ENCODE measurements around the gene TRAF2.

The TRAF2 gene

GRCh38 chr9:136848393-136849037 lies 37.8 kb upstream of the TRAF2 start:
- Histone ChIP-seq H3K9me3 (ENCODE audit: control insufficient read depth, low read length) (peaks cover 6% of the 10 kb centered on the region), H3K4me1 (ENCODE audit: control insufficient read depth, insufficient read depth, low read length, poor library complexity, severe bottlenecking) (peaks cover 9% of the 10 kb centered on the region), H3K27ac (ENCODE audit: low read depth, low read length, severe bottlenecking) (peak overlapping the region; percentile 86), H3K4me3 (ENCODE audit: extremely low read depth, insufficient read depth, low read length, poor library complexity, severe bottlenecking) (peak overlapping the region; percentile 81), H3K36me3 (ENCODE audit: control insufficient read depth, insufficient read depth, low read length) (peaks cover 32% of the 10 kb centered on the region)
- 0 to 2% methylated on average over 31 to 37 of the region's 53 CpGs for WGBS, 2 experiments (ENCODE audit: insufficient coverage in 2 of 2)

- H3K27ac ChIP-seq (ENCODE audit: low read depth, low read length, severe bottlenecking) = peak within 1 kb of the TSS; percentile 86
- H3K4me1 ChIP-seq (ENCODE audit: control insufficient read depth, insufficient read depth, low read length, poor library complexity, severe bottlenecking) = peaks cover 8% of the 10 kb centered on the region
- H3K9me3 ChIP-seq (ENCODE audit: control insufficient read depth, low read length) = peaks cover 6% of the 10 kb centered on the region
- 1% methylated on average over 56 to 59 of the region's 77 CpGs for WGBS, 2 experiments (ENCODE audit: insufficient coverage in 2 of 2)
- peak within 1 kb of the TSS; percentile 81 for H3K4me3 ChIP-seq (ENCODE audit: extremely low read depth, insufficient read depth, low read length, poor library complexity, severe bottlenecking)
- peaks cover 32% of the 10 kb centered on the region for H3K36me3 ChIP-seq (ENCODE audit: control insufficient read depth, insufficient read depth, low read length)
Measured at GRCh38 chr9:136849038-136849959, 37.0 kb upstream of the TRAF2 start, which contains the start of gene PHPT1. PHPT1 (plus strand) TSS chr9:136849409; CDS start chr9:136849431, 22 bp downstream.

DNA sequence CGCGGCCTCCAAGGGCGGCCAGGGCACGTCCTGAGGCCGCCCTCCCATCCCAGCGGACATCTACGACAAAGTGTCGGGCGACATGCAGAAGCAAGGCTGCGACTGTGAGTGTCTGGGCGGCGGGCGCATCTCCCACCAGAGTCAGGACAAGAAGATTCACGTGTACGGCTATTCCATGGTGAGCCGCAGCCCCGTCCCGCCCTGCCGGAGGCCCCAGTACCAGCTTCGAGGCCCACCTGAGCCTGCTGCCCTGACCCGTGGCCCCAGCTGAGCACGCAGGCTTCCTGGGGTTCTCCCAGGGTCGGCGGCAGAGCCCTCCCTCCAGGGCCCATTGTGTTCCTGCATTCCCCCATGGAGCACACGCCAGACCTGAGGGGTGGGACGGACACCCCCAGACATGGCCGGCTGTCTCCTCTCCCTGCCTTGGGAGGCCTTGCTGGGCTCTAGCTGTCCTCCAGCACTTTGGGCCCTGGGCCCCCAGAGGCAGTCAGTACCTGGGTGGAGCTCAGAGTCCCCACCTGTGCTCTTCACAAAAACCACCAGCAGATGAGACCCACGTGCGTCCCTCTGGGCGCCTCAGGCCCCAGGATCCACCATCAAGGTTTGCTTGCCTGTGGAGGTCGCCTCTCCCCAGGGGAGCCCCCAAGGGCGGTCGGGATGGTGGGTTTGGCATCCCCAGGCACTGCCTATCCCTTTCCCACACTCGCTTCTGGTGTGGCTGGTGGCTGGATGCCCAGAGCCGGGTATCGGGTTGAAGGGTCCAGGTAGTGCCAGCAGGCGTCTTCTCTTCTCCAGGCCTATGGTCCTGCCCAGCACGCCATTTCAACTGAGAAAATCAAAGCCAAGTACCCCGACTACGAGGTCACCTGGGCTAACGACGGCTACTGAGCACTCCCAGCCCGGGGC lies 36.1 kb upstream of the TRAF2 start:
- peak overlapping the region; percentile 81 for H3K4me3 ChIP-seq (ENCODE audit: extremely low read depth, insufficient read depth, low read length, poor library complexity, severe bottlenecking)
- H3K4me1 ChIP-seq (ENCODE audit: control insufficient read depth, insufficient read depth, low read length, poor library complexity, severe bottlenecking) = peaks cover 8% of the 10 kb centered on the region
- peaks cover 30% of the 10 kb centered on the region for H3K36me3 ChIP-seq (ENCODE audit: control insufficient read depth, insufficient read depth, low read length)
- H3K9me3 ChIP-seq (ENCODE audit: control insufficient read depth, low read length) = peaks cover 5% of the 10 kb centered on the region
- WGBS, 2 experiments (ENCODE audit: insufficient coverage in 2 of 2) = 70% methylated on average over 41 to 42 of the region's 43 CpGs
- H3K27ac ChIP-seq (ENCODE audit: low read depth, low read length, severe bottlenecking) = peak overlapping the region; percentile 29

DNA sequence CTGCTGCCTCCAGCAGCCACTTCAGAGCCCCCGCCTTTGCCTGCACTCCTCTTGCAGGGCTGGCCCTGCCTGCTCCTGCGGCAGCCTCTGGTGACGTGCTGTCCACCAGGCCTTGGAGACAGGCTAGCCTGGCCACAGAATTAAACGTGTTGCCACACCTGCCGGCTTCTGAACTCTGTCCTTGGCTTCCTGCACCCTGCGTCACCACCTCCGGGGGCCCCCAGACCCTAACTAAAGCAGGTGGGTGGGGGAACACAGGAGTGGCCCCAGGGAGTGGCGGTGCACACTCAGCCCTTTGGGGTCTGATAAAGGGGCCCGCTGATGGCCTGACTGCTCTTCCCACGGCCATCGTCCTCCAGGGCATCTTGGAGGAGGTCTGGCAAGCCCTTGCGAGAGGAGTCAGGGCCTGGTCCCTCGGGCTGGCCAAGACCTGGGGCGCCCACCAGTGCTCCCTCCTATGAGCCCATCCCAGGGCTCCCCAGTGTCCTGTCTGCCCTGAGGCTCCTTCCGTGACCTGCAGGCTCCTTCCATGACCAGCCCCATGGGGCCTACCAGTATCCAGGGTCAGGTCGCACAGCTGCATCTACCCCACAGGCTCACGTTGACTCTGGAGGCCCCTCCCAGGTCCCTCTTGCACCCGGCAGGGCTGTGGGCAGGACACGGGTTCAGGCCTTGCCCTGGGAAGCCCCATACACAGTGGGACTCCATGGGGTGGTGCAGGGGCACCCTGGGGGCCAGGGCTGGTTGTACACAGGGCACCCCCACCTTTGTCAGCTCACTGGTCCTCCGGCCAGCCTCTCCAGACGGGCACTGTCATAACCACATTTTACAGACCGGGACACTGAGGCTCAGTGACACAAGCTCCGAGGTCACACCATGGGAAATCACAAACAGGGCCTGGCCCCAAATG lies 35.2 kb upstream of the TRAF2 start:
- Histone ChIP-seq H3K9me3 (ENCODE audit: control insufficient read depth, low read length) (no peaks in the 10 kb centered on the region), H3K4me1 (ENCODE audit: control insufficient read depth, insufficient read depth, low read length, poor library complexity, severe bottlenecking) (peaks cover 8% of the 10 kb centered on the region), H3K4me3 (ENCODE audit: extremely low read depth, insufficient read depth, low read length, poor library complexity, severe bottlenecking) (no peak overlapping the region), H3K36me3 (ENCODE audit: control insufficient read depth, insufficient read depth, low read length) (peaks cover 29% of the 10 kb centered on the region), H3K27ac (ENCODE audit: low read depth, low read length, severe bottlenecking) (no peak overlapping the region)
- WGBS, 2 experiments (ENCODE audit: insufficient coverage in 2 of 2) = 90 to 98% methylated on average over 22 to 23 of the region's 23 CpGs

DNA sequence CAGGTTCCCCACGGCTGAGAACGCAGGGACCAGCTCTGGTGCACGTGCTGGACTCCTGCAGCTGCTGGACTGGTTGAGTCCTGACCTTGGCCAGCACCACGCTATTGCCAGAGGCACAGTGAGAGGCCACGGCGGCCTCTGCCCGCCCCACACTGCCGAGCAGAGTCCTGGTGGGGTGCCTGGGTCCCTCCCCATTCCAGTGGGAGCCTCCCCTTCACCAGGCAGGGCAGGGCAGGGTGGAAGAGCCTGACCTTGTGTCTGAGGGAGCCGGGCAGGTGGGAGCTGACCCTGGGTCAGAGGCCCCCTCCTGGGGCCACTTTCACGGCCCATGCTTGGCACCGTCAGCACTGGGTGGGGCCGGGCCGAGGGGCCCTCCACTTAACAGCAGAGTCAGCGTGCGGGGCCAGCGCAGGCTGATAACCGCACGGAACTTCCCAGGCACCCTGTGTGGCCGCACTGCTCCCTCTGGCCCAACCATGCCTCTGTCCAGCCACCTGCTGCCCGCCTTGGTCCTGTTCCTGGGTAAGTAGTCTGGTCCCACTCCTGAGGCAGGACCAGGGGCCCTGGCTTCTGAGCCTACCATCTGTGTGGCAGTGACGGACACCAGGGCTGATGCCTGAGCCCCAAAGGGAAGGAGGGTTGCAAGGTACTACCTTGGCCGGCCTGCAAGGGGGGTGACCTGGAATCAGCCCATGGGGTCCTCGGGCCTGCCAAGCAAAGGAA lies 34.2 kb upstream of the TRAF2 start, which contains the start of gene MAMDC4:
MAMDC4 (plus strand) TSS at position 406 of the 723 bp plus-strand sequence; CDS start at position 477, 71 bp downstream.
- Histone ChIP-seq H3K27ac (ENCODE audit: low read depth, low read length, severe bottlenecking) (no peak within 1 kb of the TSS), H3K4me1 (ENCODE audit: control insufficient read depth, insufficient read depth, low read length, poor library complexity, severe bottlenecking) (peaks cover 8% of the 10 kb centered on the region), H3K4me3 (ENCODE audit: extremely low read depth, insufficient read depth, low read length, poor library complexity, severe bottlenecking) (no peak within 1 kb of the TSS), H3K9me3 (ENCODE audit: control insufficient read depth, low read length) (no peaks in the 10 kb centered on the region), H3K36me3 (ENCODE audit: control insufficient read depth, insufficient read depth, low read length) (peaks cover 30% of the 10 kb centered on the region)
- 94 to 95% methylated on average over 21 to 23 of the region's 23 CpGs for WGBS, 2 experiments (ENCODE audit: insufficient coverage in 2 of 2)

DNA sequence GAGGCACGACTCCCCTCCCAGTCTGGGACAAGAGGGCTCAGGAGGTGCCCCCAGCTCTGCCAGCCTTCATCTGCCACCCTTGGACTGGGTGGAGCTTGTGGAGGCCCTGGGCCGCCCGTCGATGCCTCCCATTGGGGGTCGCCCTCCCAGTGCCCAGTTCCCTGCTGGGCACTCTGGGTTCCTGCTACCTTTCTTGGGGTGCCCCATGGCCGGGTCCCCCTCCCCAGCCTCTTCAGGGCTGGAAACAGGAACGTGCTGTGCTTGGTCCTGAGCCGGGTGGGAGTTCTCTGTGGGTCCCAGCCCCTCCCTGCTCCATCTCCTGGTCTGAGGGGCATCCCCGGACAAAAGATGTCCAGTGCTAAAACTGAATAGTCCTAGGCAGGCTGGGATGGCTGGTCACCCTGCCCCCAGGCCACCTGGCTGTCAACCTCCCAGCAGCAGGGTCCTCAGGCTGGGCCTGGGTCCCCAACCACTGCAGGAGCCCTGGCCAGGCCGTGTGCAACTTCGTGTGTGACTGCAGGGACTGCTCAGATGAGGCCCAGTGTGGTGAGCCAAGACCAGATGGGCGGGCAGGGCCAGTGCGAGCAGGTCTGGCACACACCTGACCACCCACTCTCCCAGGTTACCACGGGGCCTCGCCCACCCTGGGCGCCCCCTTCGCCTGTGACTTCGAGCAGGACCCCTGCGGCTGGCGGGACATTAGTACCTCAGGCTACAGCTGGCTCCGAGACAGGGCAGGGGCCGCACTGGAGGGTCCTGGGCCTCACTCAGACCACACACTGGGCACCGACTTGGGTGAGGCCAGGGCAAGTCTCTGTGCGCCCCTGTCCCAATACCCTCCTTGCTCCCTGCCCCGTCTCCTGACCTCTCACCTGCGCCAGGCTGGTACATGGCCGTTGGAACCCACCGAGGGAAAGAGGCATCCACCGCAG lies 33.4 kb upstream of the TRAF2 start:
- no peak overlapping the region for H3K27ac ChIP-seq (ENCODE audit: low read depth, low read length, severe bottlenecking)
- WGBS, 2 experiments (ENCODE audit: insufficient coverage in 2 of 2) = 91% methylated on average over 24 to 27 of the region's 29 CpGs
- no peaks in the 10 kb centered on the region for H3K9me3 ChIP-seq (ENCODE audit: control insufficient read depth, low read length)
- no peak overlapping the region for H3K4me3 ChIP-seq (ENCODE audit: extremely low read depth, insufficient read depth, low read length, poor library complexity, severe bottlenecking)
- peaks cover 8% of the 10 kb centered on the region for H3K4me1 ChIP-seq (ENCODE audit: control insufficient read depth, insufficient read depth, low read length, poor library complexity, severe bottlenecking)
- peaks cover 34% of the 10 kb centered on the region for H3K36me3 ChIP-seq (ENCODE audit: control insufficient read depth, insufficient read depth, low read length)

DNA sequence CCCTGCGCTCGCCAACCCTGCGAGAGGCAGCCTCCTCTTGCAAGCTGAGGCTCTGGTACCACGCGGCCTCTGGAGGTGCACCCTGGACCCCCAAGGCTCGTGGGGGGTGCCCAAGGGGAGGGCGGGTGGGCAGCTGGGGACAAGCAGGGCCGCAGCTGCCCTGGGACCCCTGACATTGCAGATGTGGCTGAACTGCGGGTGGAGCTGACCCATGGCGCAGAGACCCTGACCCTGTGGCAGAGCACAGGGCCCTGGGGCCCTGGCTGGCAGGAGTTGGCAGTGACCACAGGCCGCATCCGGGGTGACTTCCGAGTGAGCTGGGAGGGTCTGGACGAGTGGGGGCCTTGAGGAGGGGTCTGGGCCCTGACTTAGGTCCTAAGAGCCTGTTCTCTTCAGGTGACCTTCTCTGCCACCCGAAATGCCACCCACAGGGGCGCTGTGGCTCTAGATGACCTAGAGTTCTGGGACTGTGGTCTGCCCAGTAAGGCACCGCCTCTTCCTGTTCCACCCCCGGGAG lies 32.7 kb upstream of the TRAF2 start:
- Histone ChIP-seq H3K4me3 (ENCODE audit: extremely low read depth, insufficient read depth, low read length, poor library complexity, severe bottlenecking) (no peak overlapping the region), H3K9me3 (ENCODE audit: control insufficient read depth, low read length) (no peaks in the 10 kb centered on the region), H3K4me1 (ENCODE audit: control insufficient read depth, insufficient read depth, low read length, poor library complexity, severe bottlenecking) (peaks cover 8% of the 10 kb centered on the region), H3K27ac (ENCODE audit: low read depth, low read length, severe bottlenecking) (no peak overlapping the region), H3K36me3 (ENCODE audit: control insufficient read depth, insufficient read depth, low read length) (peaks cover 37% of the 10 kb centered on the region)
- WGBS, 2 experiments (ENCODE audit: insufficient coverage in 2 of 2) = 94 to 95% methylated on average over 14 to 18 of the region's 18 CpGs

GRCh38 chr9:136854113-136854841 lies 32.0 kb upstream of the TRAF2 start:
- H3K9me3 ChIP-seq (ENCODE audit: control insufficient read depth, low read length) = no peaks in the 10 kb centered on the region
- WGBS, 2 experiments (ENCODE audit: insufficient coverage in 2 of 2) = 92 to 93% methylated on average over 22 to 27 of the region's 30 CpGs
- H3K4me3 ChIP-seq (ENCODE audit: extremely low read depth, insufficient read depth, low read length, poor library complexity, severe bottlenecking) = no peak overlapping the region

More at GRCh38 chr9:136854113-136854841, 32.0 kb upstream of the TRAF2 start:
- Histone ChIP-seq H3K4me1 (ENCODE audit: control insufficient read depth, insufficient read depth, low read length, poor library complexity, severe bottlenecking) (peaks cover 8% of the 10 kb centered on the region), H3K27ac (ENCODE audit: low read depth, low read length, severe bottlenecking) (no peak overlapping the region), H3K36me3 (ENCODE audit: control insufficient read depth, insufficient read depth, low read length) (peaks cover 40% of the 10 kb centered on the region)

Data from mesodermal cell (in vitro differentiated cells).